Upper lobe of left lung (tissue), 4 donors: Measurements from ENCODE around the gene KIDINS220.

Experiments used
- CTCF ChIP-seq, 6 experiments: fragments of 450-650 bp in 4 of 6; fragments of 200-600 bp in 2 of 6; sonication (generic) in 2 of 6; IDR thresholded peaks; one replicate each; pipeline ENCODE4 v1.5.1; 2016 to 2019; ENCODE audit warnings: antibody characterized with exemption in 6 of 6
- POLR2AphosphoS5 ChIP-seq, 2 donors: sonication (generic); formaldehyde crosslinking; IDR thresholded peaks; one replicate each; pipeline ENCODE4 v1.5.1; 2017; ENCODE audit warnings: antibody characterized with exemption in 2 of 2

- TF ChIP-seq POLR2AphosphoS5 (IDR thresholded peaks at IDR 0.05) (no peak), CTCF (IDR thresholded peaks at IDR 0.05) (no peak)
Measured at GRCh38 chr2:8819194-8819593, 18.2 kb downstream of the KIDINS220 start.
